Activated naive CD4-positive, alpha-beta T cell treated with anti-CD3 and anti-CD28 coated beads, Interleukin-2, amount 10 ng/mL, durations not matched to agents 7 days and 5 days (primary cell): ENCODE results near the gene ASIC2.
A peak's percentile ranks its signal among the peaks of the same experiment; 100 is the strongest.

ENCODE experiments used
- CTCF ChIA-PET: fragments of 350-600 bp; sonication (Branson Sonifier 250); formaldehyde crosslinking; loops from one replicate; lab custom pipeline; 2021; ENCODE audit warnings: antibody characterized with exemption; lab: Charles Lee
- DNase-seq: peaks from one replicate; pipeline ENCODE4 v3.0.0-alpha.2; 2020
- H3K27ac Mint-ChIP-seq: one replicate; pipeline ENCODE4 v1.8.0; 2021; ENCODE audit warnings: mild to moderate bottlenecking, moderate library complexity, mixed read lengths
- H3K27me3 Mint-ChIP-seq: one replicate; pipeline ENCODE4 v1.8.0; 2021; ENCODE audit warnings: mild to moderate bottlenecking, mixed read lengths
- H3K36me3 Mint-ChIP-seq: one replicate; pipeline ENCODE4 v1.8.0; 2021; ENCODE audit warnings: mixed read lengths
- H3K4me1 Mint-ChIP-seq: one replicate; pipeline ENCODE4 v1.8.0; 2021; ENCODE audit warnings: mixed read lengths
- H3K4me3 Mint-ChIP-seq: one replicate; pipeline ENCODE4 v1.8.0; 2021; ENCODE audit warnings: mild to moderate bottlenecking, moderate library complexity, mixed read lengths
- H3K9me3 Mint-ChIP-seq: one replicate; pipeline ENCODE4 v1.8.0; 2021; ENCODE audit warnings: mixed read lengths

ASIC2 gene

GRCh38 chr17:33299115-33299514 lies 6.0 kb upstream of the ASIC2 start:
- Mint-ChIP-seq H3K27ac (no peak overlapping the region), H3K27me3 (peaks cover 25% of the 10 kb centered on the region)

GRCh38 chr17:33297643-33298042 lies 4.5 kb upstream of the ASIC2 start:
- peaks cover 36% of the 10 kb centered on the region for H3K27me3 Mint-ChIP-seq

More at GRCh38 chr17:33299115-33299514, 6.0 kb upstream of the ASIC2 start:
- CTCF ChIA-PET: no interaction called here
- H3K9me3 Mint-ChIP-seq: peaks cover 3% of the 10 kb centered on the region
- H3K4me3 Mint-ChIP-seq: no peak overlapping the region
- no peak for DNase-seq
- peaks cover 18% of the 10 kb centered on the region for H3K4me1 Mint-ChIP-seq
- no peaks in the 10 kb centered on the region for H3K36me3 Mint-ChIP-seq

DNA sequence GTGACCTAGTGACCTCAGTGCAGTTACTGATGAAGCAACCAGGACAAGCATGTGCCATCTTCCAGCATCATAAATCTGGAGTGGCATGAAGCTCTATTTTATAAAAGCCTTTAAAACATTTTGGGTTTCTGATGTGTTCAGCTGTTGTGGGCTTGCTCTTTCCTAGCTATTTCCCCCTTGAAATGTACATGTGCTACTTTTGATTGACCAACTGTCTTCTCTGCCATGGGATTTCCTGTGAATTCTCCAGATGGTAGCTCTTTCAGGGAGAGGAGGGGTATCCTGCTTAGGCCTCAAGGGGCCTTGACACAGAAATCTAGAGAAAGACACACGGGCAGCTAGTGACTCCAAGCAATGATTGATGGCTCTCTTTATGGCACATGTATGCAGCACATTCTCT lies 1.9 kb upstream of the ASIC2 start:
- CTCF ChIA-PET: no interaction called here
- no peak for DNase-seq
- H3K4me1 Mint-ChIP-seq: peaks cover 4% of the 10 kb centered on the region
- peaks cover 3% of the 10 kb centered on the region for H3K9me3 Mint-ChIP-seq
- H3K4me3 Mint-ChIP-seq: no peak overlapping the region
- peaks cover 55% of the 10 kb centered on the region for H3K27me3 Mint-ChIP-seq
- H3K27ac Mint-ChIP-seq: no peak overlapping the region
- H3K36me3 Mint-ChIP-seq: no peaks in the 10 kb centered on the region

More at GRCh38 chr17:33297643-33298042, 4.5 kb upstream of the ASIC2 start:
- H3K4me3 Mint-ChIP-seq: no peak overlapping the region
- CTCF ChIA-PET: no interaction called here
- no peak for DNase-seq
- no peaks in the 10 kb centered on the region for H3K36me3 Mint-ChIP-seq
- no peak overlapping the region for H3K27ac Mint-ChIP-seq
- H3K9me3 Mint-ChIP-seq: peaks cover 3% of the 10 kb centered on the region
- peaks cover 9% of the 10 kb centered on the region for H3K4me1 Mint-ChIP-seq

- Mint-ChIP-seq H3K4me1 (peaks cover 4% of the 10 kb centered on the region), H3K9me3 (no peaks in the 10 kb centered on the region), H3K27ac (no peak overlapping the region), H3K4me3 (no peak overlapping the region), H3K27me3 (peaks cover 72% of the 10 kb centered on the region), H3K36me3 (no peaks in the 10 kb centered on the region)
- CTCF ChIA-PET: interaction anchor here (1.2 to 1.5 kb wide), 2 partner anchors 8 to 382 kb away, joined by 3 read pairs; no protein-coding TSS in a partner anchor
- no peak for DNase-seq
These were observed 704 bp downstream of the ASIC2 start for GRCh38 chr17:33292201-33292980.

- H3K4me3 Mint-ChIP-seq: peak overlapping the region; percentile 37
- peaks cover 4% of the 10 kb centered on the region for H3K4me1 Mint-ChIP-seq
- H3K36me3 Mint-ChIP-seq: no peaks in the 10 kb centered on the region
- H3K27ac Mint-ChIP-seq: no peak overlapping the region
- CTCF ChIA-PET: interaction anchor here (1.2 to 1.5 kb wide), 2 partner anchors 9 to 383 kb away, joined by 3 read pairs; no protein-coding TSS in a partner anchor
- no peaks in the 10 kb centered on the region for H3K9me3 Mint-ChIP-seq
- peaks cover 76% of the 10 kb centered on the region for H3K27me3 Mint-ChIP-seq
- no peak for DNase-seq
These were observed 1.6 kb downstream of the ASIC2 start for GRCh38 chr17:33291248-33292200.

- peaks cover 73% of the 10 kb centered on the region for H3K27me3 Mint-ChIP-seq
- H3K27ac Mint-ChIP-seq: no peak overlapping the region
These were observed 2.8 kb downstream of the ASIC2 start for GRCh38 chr17:33290253-33290652.

DNA sequence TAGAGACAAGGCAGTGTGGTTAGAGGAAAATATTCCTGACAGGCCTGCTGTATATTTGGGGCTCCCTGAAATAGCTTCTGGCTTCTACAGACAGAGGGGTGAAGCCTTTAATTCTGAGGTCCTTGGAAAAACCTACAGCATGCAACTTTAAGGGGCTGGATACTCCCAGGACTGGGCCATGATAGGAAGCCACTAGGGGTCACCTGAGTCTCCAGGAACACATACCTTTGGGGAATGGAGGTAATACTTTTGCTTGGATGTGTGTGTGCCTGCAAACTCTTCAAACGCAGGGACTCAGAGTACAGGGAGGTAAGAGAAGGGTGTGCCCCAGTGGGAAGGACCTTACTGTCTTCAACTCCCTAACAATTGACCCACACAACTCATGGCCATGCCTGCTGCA lies 4.1 kb downstream of the ASIC2 start:
- Mint-ChIP-seq H3K27ac (no peak overlapping the region), H3K4me1 (peaks cover 4% of the 10 kb centered on the region), H3K9me3 (no peaks in the 10 kb centered on the region), H3K27me3 (peaks cover 60% of the 10 kb centered on the region), H3K36me3 (no peaks in the 10 kb centered on the region), H3K4me3 (no peak overlapping the region)
- CTCF ChIA-PET: no interaction called here
- DNase-seq: no peak

More at GRCh38 chr17:33290253-33290652, 2.8 kb downstream of the ASIC2 start:
- Mint-ChIP-seq H3K36me3 (no peaks in the 10 kb centered on the region), H3K4me1 (peaks cover 4% of the 10 kb centered on the region), H3K9me3 (no peaks in the 10 kb centered on the region), H3K4me3 (no peak overlapping the region)
- DNase-seq: no peak
- CTCF ChIA-PET: no interaction called here

DNA sequence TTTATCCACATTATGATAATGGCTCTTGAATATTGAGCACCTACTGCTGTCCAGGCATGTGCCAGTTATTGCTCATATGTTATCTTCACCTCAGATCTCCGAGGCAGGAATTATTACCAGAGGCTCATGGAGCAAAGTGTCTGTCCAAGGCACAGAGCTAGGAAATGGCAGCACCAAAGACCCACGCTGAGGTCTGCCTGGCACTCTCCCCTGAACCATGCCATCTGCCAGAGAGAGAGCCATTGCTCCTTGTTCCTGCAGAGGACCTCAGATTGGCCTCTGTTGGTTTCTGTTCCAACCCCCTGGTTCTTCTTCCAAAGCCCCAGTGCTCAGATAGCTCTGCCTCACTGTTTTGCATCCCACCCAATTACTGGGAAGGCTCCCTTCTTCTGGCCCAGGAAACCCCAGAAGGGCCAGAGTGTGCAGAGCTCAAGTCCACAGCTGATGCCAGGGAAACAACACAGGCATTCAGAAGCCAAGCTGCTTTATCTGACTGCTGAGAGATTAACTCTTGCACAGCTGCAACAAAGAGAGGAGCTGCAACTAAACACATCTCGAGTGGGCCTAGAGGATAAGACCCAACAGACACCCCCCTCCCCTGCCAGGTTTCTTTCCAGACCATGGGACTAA lies 5.9 kb downstream of the ASIC2 start:
- CTCF ChIA-PET: no interaction called here
- H3K4me1 Mint-ChIP-seq: peaks cover 4% of the 10 kb centered on the region
- no peaks in the 10 kb centered on the region for H3K36me3 Mint-ChIP-seq
- H3K27me3 Mint-ChIP-seq: peaks cover 43% of the 10 kb centered on the region
- no peak for DNase-seq
- no peak overlapping the region for H3K4me3 Mint-ChIP-seq
- H3K9me3 Mint-ChIP-seq: no peaks in the 10 kb centered on the region
- no peak overlapping the region for H3K27ac Mint-ChIP-seq

- H3K9me3 Mint-ChIP-seq: no peaks in the 10 kb centered on the region
- H3K36me3 Mint-ChIP-seq: no peaks in the 10 kb centered on the region
- CTCF ChIA-PET: no interaction called here
- no peak for DNase-seq
- H3K4me1 Mint-ChIP-seq: no peaks in the 10 kb centered on the region
- H3K27me3 Mint-ChIP-seq: peaks cover 29% of the 10 kb centered on the region
- no peak overlapping the region for H3K4me3 Mint-ChIP-seq
- no peak overlapping the region for H3K27ac Mint-ChIP-seq
These were observed 7.7 kb downstream of the ASIC2 start for GRCh38 chr17:33285413-33285812.

- H3K9me3 Mint-ChIP-seq: no peaks in the 10 kb centered on the region
- H3K27ac Mint-ChIP-seq: no peak overlapping the region
- peaks cover 18% of the 10 kb centered on the region for H3K27me3 Mint-ChIP-seq
- no peak overlapping the region for H3K4me3 Mint-ChIP-seq
- CTCF ChIA-PET: no interaction called here
- no peaks in the 10 kb centered on the region for H3K36me3 Mint-ChIP-seq
- no peak for DNase-seq
- H3K4me1 Mint-ChIP-seq: no peaks in the 10 kb centered on the region
These were observed 9.1 kb downstream of the ASIC2 start for GRCh38 chr17:33284022-33284421.

DNA sequence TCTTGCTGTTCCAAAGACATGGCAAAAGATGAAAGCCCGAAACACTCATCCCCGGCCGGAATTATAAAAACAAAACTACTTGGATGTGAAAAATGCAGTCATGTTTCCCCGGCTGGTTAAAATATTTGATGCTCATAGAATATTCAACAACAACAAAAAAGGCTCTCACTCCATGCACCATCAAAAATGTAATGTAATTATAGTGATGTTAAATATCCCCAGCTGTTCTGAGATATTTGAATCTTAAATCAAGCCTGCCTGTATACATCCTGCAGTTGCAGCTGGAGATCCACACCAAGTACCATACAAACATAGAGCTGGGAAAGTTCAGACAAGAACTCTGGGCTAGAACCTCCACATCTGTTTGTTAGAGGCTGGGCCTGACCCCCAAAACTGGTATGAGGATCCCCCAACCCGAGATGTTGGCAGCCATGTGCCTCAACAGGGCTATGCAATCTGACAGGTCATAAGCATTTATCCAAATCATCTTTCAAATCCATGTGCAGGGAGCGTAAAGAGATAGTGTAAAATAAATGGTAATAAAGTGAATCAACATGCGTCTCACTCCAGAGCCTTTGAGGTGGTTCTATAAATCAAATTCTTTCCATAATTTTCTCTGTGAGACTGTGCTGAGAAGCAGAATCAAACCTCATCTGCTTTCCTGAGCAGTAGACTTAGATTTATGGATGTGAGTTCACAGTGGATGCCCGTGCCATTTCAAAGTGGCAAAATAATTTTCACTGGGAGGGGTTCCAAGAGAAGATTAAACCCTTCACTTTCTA lies 12.7 kb downstream of the ASIC2 start:
- H3K4me1 Mint-ChIP-seq: no peaks in the 10 kb centered on the region
- no peak overlapping the region for H3K4me3 Mint-ChIP-seq
- no peaks in the 10 kb centered on the region for H3K36me3 Mint-ChIP-seq
- CTCF ChIA-PET: no interaction called here
- no peak for DNase-seq
- no peaks in the 10 kb centered on the region for H3K27me3 Mint-ChIP-seq
- no peak overlapping the region for H3K27ac Mint-ChIP-seq
- no peaks in the 10 kb centered on the region for H3K9me3 Mint-ChIP-seq

- Mint-ChIP-seq H3K27me3 (no peaks in the 10 kb centered on the region), H3K9me3 (no peaks in the 10 kb centered on the region), H3K36me3 (no peaks in the 10 kb centered on the region), H3K4me3 (no peak overlapping the region), H3K27ac (no peak overlapping the region), H3K4me1 (no peaks in the 10 kb centered on the region)
- CTCF ChIA-PET: no interaction called here
- DNase-seq: no peak
These were observed 15.5 kb downstream of the ASIC2 start for GRCh38 chr17:33277436-33278100.

DNA sequence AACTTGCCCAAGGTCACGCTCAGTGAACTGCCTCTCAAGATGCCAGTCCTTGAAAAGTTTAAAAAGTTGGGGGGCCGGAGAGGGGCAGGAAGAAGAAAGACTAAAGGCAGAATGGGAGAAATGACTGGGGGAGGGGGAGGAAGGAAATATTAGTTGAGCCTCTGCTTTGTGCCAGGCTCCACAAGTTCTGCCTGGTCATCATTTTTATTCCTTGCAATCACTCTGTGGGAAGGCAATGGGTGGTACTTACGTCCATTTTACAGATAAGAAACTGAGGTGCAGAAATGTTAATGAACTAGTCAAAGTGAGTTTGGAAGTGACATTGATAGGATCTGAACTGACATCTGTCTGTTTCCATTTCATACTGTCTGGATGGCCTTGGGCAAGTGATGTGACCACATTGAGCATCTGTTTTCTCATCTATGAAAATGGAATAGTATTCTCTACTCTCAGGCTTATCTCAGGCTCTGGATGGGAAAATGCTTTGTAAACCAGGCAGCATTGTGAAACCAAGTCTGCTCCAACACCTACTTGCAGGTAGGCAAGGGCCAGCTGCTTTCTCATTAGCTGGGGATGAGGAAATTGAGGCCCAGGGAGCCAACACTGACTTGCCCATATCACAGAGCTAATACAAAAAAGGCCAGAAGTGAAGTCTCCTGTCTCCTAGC lies 19.2 kb downstream of the ASIC2 start:
- Mint-ChIP-seq H3K27me3 (no peaks in the 10 kb centered on the region), H3K36me3 (no peaks in the 10 kb centered on the region), H3K4me1 (no peaks in the 10 kb centered on the region), H3K9me3 (no peaks in the 10 kb centered on the region), H3K27ac (no peak overlapping the region), H3K4me3 (no peak overlapping the region)
- DNase-seq: no peak
- CTCF ChIA-PET: no interaction called here
